KMS-11 (cell line): Measurements from ENCODE around the gene KLK1.

Source experiments
- H2AFZ ChIP-seq: fragments of 200-600 bp; sonication (generic); 2 replicates; pipeline ENCODE4 v1.6.1; 2016; ENCODE audit warnings: antibody characterized with exemption, mixed run types, low read depth
- H3K27ac ChIP-seq: fragments of 200-600 bp; sonication (generic); 2 replicates; pipeline ENCODE4 v1.6.1; 2016; ENCODE audit warnings: mild to moderate bottlenecking, mixed run types
- H3K27me3 ChIP-seq: fragments of 200-600 bp; sonication (generic); 2 replicates; pipeline ENCODE4 v1.6.1; 2017; ENCODE audit warnings: mild to moderate bottlenecking, low read depth, mixed run types, moderate library complexity; ENCODE audit not compliant: insufficient read depth
- H3K36me3 ChIP-seq: fragments of 200-600 bp; sonication (generic); 2 replicates; pipeline ENCODE4 v1.6.1; 2017; ENCODE audit warnings: mild to moderate bottlenecking, mixed run types; ENCODE audit not compliant: insufficient read depth
- H3K4me1 ChIP-seq: fragments of 200-600 bp; sonication (generic); 2 replicates; pipeline ENCODE4 v1.6.1; 2016; ENCODE audit warnings: mild to moderate bottlenecking, low read depth, mixed run types; ENCODE audit not compliant: poor library complexity, severe bottlenecking
- H3K4me2 ChIP-seq: fragments of 200-600 bp; sonication (generic); 2 replicates; pipeline ENCODE4 v1.7.0; 2016; ENCODE audit warnings: mild to moderate bottlenecking, mixed run types
- H3K4me3 ChIP-seq: fragments of 200-600 bp; sonication (generic); IDR thresholded peaks from 2 replicates; pipeline ENCODE4 v1.6.1; 2017; ENCODE audit warnings: low read depth, low read length, mixed read lengths; ENCODE audit not compliant: insufficient read depth
- H3K79me2 ChIP-seq: fragments of 200-600 bp; sonication (generic); 2 replicates; pipeline ENCODE4 v1.6.1; 2016; ENCODE audit warnings: low read depth, mixed run types; ENCODE audit not compliant: insufficient read depth
- H3K9ac ChIP-seq: fragments of 200-600 bp; sonication (generic); 2 replicates; pipeline ENCODE4 v1.6.1; 2016; ENCODE audit warnings: mild to moderate bottlenecking, mixed run types
- H4K20me1 ChIP-seq: fragments of 200-600 bp; sonication (generic); 2 replicates; pipeline ENCODE4 v1.6.1; 2016; ENCODE audit warnings: mild to moderate bottlenecking, mixed run types; ENCODE audit not compliant: insufficient read depth
- CTCF ChIP-seq: fragments of 200-600 bp; sonication (generic); conservative IDR thresholded peaks from 2 replicates; pipeline ENCODE4 v1.6.1; 2017; ENCODE audit warnings: low read depth, mild to moderate bottlenecking, antibody characterized with exemption, low read length, moderate library complexity, mixed read lengths

KLK1 gene

GRCh38 chr19:50821248-50821612 lies 2.4 kb downstream of the KLK1 start:
- no peak overlapping the region for H3K4me2 ChIP-seq
- H4K20me1 ChIP-seq: no peaks in the 10 kb centered on the region
- no peak overlapping the region for H2AFZ ChIP-seq
- H3K27ac ChIP-seq: no peak overlapping the region
- H3K36me3 ChIP-seq: no peaks in the 10 kb centered on the region
- H3K27me3 ChIP-seq: peaks cover 48% of the 10 kb centered on the region
- no peak for TF ChIP-seq CTCF
- H3K4me3 ChIP-seq: no peak overlapping the region
- H3K79me2 ChIP-seq: no peaks in the 10 kb centered on the region
- no peaks in the 10 kb centered on the region for H3K4me1 ChIP-seq
- no peak overlapping the region for H3K9ac ChIP-seq

- Histone ChIP-seq H3K27me3 (peaks cover 47% of the 10 kb centered on the region), H3K4me2 (no peak overlapping the region), H4K20me1 (no peaks in the 10 kb centered on the region), H3K4me1 (no peaks in the 10 kb centered on the region), H2AFZ (no peak overlapping the region), H3K36me3 (no peaks in the 10 kb centered on the region), H3K4me3 (no peak overlapping the region), H3K79me2 (no peaks in the 10 kb centered on the region), H3K9ac (no peak overlapping the region), H3K27ac (no peak overlapping the region)
- no peak for TF ChIP-seq CTCF
These were observed 2.9 kb downstream of the KLK1 start for GRCh38 chr19:50820549-50821247.

- TF ChIP-seq CTCF: no peak
- no peak overlapping the region for H3K4me2 ChIP-seq
- H3K27me3 ChIP-seq: peaks cover 44% of the 10 kb centered on the region
- H2AFZ ChIP-seq: no peak overlapping the region
- H3K36me3 ChIP-seq: no peaks in the 10 kb centered on the region
- no peak overlapping the region for H3K4me3 ChIP-seq
- H3K9ac ChIP-seq: no peak overlapping the region
- H3K4me1 ChIP-seq: no peaks in the 10 kb centered on the region
- H3K27ac ChIP-seq: no peak overlapping the region
- no peaks in the 10 kb centered on the region for H4K20me1 ChIP-seq
- H3K79me2 ChIP-seq: no peaks in the 10 kb centered on the region
These were observed 3.5 kb downstream of the KLK1 start for GRCh38 chr19:50820086-50820485.

- Histone ChIP-seq H3K4me3 (no peak overlapping the region), H4K20me1 (no peaks in the 10 kb centered on the region), H3K4me1 (no peaks in the 10 kb centered on the region), H3K79me2 (no peaks in the 10 kb centered on the region), H3K9ac (no peak overlapping the region), H3K27ac (no peak overlapping the region), H3K27me3 (peaks cover 44% of the 10 kb centered on the region), H3K36me3 (no peaks in the 10 kb centered on the region), H2AFZ (no peak overlapping the region), H3K4me2 (no peak overlapping the region)
- TF ChIP-seq CTCF: no peak
These were observed 4.0 kb downstream of the KLK1 start for GRCh38 chr19:50819636-50820035.
